HepG2 (cell line): Measurements from ENCODE around the gene GBA2. TPM values are rescaled to one million over a fixed set of nuclear protein-coding genes. Genes with fewer than 3 reads are reported as not detected.

Experiments
- ATAD3A ChIP-seq: sonication (generic); formaldehyde crosslinking; IDR thresholded peaks from 2 replicates; pipeline ENCODE4 v1.4.0; 2020; ENCODE audit warnings: missing genetic modification reagents
- GATAD2A ChIP-seq: IDR thresholded peaks from 2 replicates; pipeline ENCODE4 v1.6.1; 2016
- HNRNPH1 ChIP-seq: fragments of 200-400 bp; formaldehyde crosslinking; optimal IDR thresholded peaks from 2 replicates; pipeline ENCODE3; 2017; ENCODE audit warnings: mild to moderate bottlenecking, low read depth, low read length
- JARID2 ChIP-seq: sonication (generic); formaldehyde crosslinking; IDR thresholded peaks from 2 replicates; pipeline ENCODE4 v1.8.1; 2023; ENCODE audit warnings: missing genetic modification reagents, inconsistent platforms; ENCODE audit not compliant: insufficient replicate concordance
- PLRG1 ChIP-seq: fragments of 450-650 bp; conservative IDR thresholded peaks from 2 replicates; pipeline ENCODE4 v1.6.1; 2016
- SCMH1 ChIP-seq: sonication (generic); formaldehyde crosslinking; IDR thresholded peaks from 2 replicates; pipeline ENCODE4 v1.9.0; 2021; ENCODE audit warnings: missing genetic modification reagents, mild to moderate bottlenecking, borderline replicate concordance
- ZGPAT ChIP-seq: IDR thresholded peaks from 2 replicates; pipeline ENCODE4 v1.6.1; 2016; ENCODE audit warnings: mild to moderate bottlenecking
- ZHX1 ChIP-seq: sonication (generic); formaldehyde crosslinking; IDR thresholded peaks from 2 replicates; pipeline ENCODE4 v1.8.1; 2022; ENCODE audit warnings: low read depth, mild to moderate bottlenecking, missing genetic modification reagents
- ZNF224 ChIP-seq: sonication (generic); formaldehyde crosslinking; IDR thresholded peaks from 2 replicates; pipeline ENCODE4 v1.5.0; 2020; ENCODE audit warnings: mild to moderate bottlenecking, missing genetic modification reagents
- ZNF672 ChIP-seq: sonication (generic); formaldehyde crosslinking; IDR thresholded peaks from 2 replicates; pipeline ENCODE4 v1.8.1; 2022; ENCODE audit warnings: missing genetic modification reagents
- ZNF746 ChIP-seq: sonication (generic); formaldehyde crosslinking; IDR thresholded peaks from 2 replicates; pipeline ENCODE4 v1.8.0; 2022; ENCODE audit warnings: mild to moderate bottlenecking, missing genetic modification reagents
- polyA plus RNA-seq, 8 experiments: library from polyadenylated mRNA; depleted of rRNA in 3 of 8; stranded (reverse) in 7 of 8; unstranded in 1 of 8; fragments of >200 nt; fragmentation: Illumina TruSeq in 4 of 8; extraction: Trizol in 4 of 8; gene quantifications; 2 replicates each; pipeline versions ENCODE4 v1.2.1 to v1.2.3, GENCODE V29; 2011 to 2016; ENCODE audit warnings: low read depth in 4 of 8, missing spikeins in 1 of 8, mixed read lengths in 1 of 8; ENCODE audit not compliant: insufficient read depth in 1 of 8
- total RNA-seq, 5 experiments: library from RNA; depleted of rRNA; stranded (reverse); fragments of >200 nt; fragmentation: Illumina TruSeq; extraction: Trizol; gene quantifications; 2 replicates each; pipeline ENCODE4 v1.2.3, GENCODE V29; 2016; ENCODE audit warnings: low read depth in 1 of 5
- TF ChIP-seq, protein P1 (sequence below): sonication (generic); formaldehyde crosslinking; IDR thresholded peaks from 2 replicates; pipeline ENCODE4 v1.4.0; 2020; ENCODE audit warnings: missing genetic modification reagents, borderline replicate concordance

The GBA2 gene
- total and polyA plus RNA-seq, 2 of the 13 experiments (the other 11 are each of a cell fraction or from before 2014, with no cell fraction given), result 37.5 to 86.1 TPM

- TF ChIP-seq, protein P1, sequence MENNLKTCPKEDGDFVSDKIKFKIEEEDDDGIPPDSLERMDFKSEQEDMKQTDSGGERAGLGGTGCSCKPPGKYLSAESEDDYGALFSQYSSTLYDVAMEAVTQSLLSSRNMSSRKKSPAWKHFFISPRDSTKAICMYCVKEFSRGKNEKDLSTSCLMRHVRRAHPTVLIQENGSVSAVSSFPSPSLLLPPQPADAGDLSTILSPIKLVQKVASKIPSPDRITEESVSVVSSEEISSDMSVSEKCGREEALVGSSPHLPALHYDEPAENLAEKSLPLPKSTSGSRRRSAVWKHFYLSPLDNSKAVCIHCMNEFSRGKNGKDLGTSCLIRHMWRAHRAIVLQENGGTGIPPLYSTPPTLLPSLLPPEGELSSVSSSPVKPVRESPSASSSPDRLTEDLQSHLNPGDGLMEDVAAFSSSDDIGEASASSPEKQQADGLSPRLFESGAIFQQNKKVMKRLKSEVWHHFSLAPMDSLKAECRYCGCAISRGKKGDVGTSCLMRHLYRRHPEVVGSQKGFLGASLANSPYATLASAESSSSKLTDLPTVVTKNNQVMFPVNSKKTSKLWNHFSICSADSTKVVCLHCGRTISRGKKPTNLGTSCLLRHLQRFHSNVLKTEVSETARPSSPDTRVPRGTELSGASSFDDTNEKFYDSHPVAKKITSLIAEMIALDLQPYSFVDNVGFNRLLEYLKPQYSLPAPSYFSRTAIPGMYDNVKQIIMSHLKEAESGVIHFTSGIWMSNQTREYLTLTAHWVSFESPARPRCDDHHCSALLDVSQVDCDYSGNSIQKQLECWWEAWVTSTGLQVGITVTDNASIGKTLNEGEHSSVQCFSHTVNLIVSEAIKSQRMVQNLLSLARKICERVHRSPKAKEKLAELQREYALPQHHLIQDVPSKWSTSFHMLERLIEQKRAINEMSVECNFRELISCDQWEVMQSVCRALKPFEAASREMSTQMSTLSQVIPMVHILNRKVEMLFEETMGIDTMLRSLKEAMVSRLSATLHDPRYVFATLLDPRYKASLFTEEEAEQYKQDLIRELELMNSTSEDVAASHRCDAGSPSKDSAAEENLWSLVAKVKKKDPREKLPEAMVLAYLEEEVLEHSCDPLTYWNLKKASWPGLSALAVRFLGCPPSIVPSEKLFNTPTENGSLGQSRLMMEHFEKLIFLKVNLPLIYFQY (CRISPR knock-in tag), result no peak
- TF ChIP-seq GATAD2A (no peak), ZNF672 (CRISPR knock-in tag) (no peak), SCMH1 (CRISPR knock-in tag) (no peak), ATAD3A (CRISPR knock-in tag) (no peak), HNRNPH1 (no peak), ZNF746 (CRISPR knock-in tag) (no peak), ZGPAT (CRISPR knock-in tag) (no peak), PLRG1 (no peak), ZHX1 (no peak), JARID2 (CRISPR knock-in tag) (no peak), ZNF224 (CRISPR knock-in tag) (no peak)
Measured at GRCh38 chr9:35687972-35688557, 61.0 kb downstream of the GBA2 start (continued).
